ENCODE results near the gene SLC25A22.

SLC25A22 gene

DNA sequence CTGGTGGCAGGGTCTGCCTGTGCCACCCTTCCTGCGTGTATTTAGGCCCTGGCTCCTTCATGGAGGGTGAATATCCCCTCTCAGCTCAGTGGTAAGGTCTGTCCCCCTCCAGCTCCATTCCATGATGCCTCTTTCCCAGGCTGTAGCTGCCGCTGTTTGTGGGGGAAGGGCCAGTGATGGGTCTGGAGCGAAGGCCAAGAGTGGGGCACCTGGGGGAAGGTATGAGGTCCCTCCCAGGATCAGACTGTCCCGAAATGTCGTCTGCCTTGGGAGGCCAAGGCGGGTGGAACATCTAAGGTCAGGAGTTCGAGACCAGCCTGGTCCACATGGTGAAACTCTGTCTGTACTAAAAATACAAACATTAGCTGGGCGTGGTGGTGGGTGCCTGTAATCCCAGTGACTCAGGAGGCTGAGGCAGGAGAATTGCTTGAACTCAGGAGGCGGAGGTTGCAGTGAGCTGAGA is 35.8 kb upstream of the SLC25A22 start:
- DNase-seq, result no peak

DNA sequence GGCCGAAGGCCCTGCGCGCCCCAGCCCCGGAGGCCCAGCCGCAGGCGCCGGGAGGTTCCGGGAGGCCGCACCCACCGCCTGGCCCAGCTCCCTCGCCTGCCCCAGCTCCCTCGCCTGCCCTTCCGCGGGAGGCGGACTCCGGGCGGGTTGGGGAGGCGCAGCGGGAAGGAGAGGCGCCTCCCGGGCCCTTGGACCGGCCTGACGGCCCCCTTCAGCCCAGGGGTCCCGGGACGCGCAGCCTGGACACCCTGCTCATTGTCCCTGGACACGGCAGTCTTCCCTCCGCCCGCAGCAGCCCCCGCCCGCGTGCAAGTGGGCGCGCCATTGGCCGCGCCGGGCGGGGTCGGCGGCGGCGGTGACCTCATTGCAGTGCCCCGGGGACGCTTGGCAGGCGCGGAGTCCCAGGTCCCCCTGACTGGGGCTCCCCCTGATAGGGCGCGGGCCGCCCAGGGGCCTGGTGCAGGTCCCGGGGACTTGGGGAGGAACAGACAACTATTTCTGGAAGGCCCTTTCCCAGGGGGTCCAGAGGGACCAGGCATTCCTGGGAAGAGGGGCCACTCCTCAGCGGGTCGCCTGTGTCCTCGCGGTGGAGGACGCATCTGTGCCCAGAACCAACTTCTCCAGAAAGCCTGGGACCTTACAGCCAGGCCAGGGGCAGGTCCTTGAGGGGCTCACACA is 35.2 kb upstream of the SLC25A22 start:
- peak; percentile 62 for DNase-seq

- DNase-seq, result peak; percentile 73
Observed at GRCh38 chr11:832529-833113, 34.5 kb upstream of the SLC25A22 start, which contains the start of gene CD151. Gene CD151 (plus strand): TSS chr11:832952. CDS start chr11:836070, 3,118 bp downstream.

DNA sequence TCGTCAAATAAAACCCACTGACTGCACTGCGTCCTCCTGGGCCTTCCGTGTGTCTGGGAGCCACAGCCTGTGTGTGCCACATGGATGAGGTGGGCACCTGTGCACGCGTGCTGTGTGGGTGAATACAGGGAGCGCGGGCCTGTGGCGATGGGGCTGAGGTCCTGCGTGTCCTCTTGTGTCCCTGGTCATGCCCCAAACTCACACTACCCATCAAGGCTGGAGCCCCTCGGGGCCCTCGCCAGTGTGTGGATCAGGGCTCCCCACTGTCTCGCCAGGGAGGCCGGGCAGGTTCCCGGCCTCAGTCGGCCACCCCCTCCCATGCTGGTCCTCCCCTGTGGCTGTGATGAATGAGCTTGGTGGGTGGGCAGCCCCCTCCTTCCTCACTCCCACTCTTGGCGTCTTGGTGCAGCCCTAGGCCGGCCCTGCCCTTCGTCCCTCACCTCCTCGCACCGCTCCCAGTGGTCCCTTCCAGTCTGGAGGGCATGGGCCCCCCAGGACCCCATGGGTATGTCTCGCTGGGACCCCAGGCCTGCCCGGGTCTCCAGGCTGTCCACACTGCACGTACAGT is 34.0 kb upstream of the SLC25A22 start:
- DNase-seq, result no peak

GRCh38 chr11:831118-831864 is 33.2 kb upstream of the SLC25A22 start:
- peak; percentile 53 for DNase-seq

DNA sequence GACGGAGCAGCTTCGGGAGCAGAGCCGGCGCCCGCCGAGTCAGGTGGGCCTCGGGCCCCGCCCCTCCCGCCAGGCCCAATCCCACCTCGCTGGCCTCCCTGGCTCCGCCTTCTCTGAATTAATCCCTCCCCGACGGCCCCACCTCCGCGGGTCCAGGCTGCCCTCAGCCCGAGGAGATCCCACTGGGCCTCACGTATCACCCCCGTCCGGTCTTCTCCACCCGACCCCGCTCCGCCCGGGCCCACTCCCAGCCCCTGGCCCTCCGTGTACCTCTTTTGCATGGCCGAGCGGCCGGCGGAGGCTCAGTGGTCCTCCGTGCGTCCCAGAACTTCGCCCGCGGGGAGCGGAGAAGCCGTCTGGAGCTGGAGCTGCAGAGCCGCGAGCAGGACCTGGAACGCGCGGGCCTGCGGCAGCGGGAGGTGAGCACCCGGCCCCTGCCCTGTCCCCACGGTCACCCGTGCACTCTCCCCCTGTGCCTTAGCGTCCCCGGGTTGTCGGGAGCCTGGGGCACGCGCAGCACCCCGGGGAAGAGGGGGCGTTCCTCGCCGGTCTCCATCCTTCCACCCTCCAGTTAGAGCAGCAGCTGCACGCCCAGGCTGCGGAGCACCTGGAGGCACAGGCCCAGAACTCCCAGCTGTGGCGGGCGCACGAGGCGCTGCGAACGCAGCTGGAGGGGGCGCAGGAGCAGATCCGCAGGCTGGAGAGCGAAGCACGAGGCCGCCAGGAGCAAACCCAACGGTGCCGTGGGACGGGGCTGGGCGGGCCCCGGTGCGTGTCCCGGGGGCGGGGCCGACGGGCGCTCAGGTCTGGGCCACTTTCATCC is 32.4 kb upstream of the SLC25A22 start:
- peak; percentile 72 for DNase-seq

DNA sequence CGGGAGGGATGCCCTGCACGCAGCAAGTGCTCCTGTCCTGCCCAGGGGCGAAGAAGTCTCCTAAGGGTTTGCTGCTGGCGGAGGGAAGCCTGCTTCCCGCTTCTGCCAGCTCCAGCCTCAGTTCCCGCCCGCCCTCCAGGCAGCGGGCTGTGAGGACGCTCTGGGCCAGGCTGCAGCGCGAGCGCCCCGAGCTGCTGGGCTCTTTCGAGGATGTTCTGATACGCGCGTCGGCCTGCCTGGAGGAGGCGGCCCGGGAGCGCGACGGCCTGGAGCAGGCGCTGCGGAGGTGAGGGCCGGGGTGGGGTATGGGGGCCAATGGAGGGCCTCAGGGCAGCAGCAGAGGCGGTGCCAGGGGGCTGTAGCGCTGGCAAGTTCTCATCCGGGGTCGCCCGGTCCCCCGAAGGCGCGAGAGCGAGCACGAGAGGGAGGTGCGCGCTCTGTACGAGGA is 31.8 kb upstream of the SLC25A22 start:
- DNase-seq, result no peak

DNA sequence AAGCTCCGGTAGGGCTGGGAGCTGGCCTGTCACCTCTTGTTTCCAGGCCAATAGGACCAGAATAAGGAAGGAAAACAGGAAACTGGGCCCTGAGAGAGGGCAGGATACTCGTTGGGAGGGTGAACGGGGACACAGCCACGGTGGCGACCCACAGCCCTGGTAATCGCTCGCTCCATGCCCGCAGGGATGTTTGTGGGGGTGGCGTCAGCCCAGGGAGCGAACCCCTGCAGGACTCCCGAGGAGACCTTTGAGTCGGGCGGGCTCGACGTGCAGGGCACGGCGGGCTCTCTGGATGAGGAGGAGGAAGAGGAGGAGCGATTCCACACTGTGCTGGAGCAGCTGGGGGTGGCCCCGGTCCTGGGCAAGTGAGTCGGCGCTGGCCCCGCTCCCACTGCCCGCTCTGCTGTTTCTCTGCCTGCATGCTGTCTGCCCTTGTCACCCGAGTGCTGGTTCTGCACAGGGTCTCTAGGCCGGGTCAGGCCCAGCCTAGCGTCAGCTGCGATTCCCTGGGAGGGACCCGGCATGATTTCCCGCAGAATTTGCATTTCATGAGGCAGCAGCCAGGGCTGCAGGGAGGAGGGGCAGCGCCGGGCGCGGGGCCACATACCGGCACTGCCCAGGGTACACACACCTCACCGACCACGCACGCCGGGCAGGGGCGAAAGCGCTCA is 31.2 kb upstream of the SLC25A22 start:
- no peak for DNase-seq

DNA sequence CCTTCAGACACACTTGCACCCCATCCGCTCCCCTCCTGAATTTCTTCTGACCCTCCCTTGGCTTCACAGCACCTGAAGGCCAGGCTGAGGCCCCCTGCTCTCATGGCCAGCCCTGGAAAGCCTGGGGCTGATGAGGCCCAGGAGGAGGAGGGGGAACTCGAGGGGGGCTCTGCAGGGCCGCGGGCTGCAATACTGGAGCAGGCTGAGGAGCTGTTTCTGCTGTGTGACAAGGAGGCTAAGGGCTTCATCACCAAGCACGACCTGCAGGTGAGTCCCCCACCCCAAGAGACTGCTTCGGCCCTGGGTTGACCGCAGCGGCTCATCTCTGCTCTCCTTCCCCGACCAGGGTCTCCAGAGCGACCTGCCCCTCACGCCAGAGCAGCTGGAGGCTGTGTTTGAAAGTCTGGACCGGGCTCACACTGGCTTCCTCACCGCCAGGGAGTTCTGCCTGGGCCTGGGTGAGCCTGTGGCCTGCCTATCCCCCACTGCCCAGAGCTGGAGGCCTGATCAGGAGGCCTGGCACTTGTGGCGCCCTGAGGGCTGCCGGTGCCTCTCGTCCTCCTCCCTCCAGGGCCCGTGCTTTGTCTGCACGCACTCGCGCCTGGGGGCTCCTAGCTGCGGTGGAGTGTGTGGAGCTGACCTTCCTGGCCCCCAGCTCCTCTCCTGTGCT is 30.6 kb upstream of the SLC25A22 start:
- DNase-seq, result no peak

GRCh38 chr11:827897-828192 is 29.8 kb upstream of the SLC25A22 start, which contains the start of gene CRACR2B:
Gene CRACR2B (plus strand): TSS chr11:827919. CDS start chr11:828608, 689 bp downstream.
- DNase-seq, result no peak

- DNase-seq, result no peak
Observed at GRCh38 chr11:827146-827896, 29.2 kb upstream of the SLC25A22 start.

DNA sequence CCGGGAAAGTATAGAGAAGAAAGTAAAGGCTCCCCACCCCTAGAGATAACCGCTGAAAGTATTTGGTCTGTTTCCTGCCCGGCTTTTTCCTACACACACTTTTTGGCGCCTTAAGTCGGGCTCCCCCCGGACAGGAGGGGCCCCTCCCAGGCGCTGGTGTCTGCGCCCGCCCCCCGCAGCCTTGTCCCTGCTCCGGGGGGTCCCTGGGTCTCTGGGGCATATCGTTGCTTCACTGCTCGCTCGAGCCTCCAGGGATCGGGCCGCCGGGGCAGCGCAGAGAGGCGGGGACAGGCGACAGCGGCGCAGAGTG is 28.7 kb upstream of the SLC25A22 start:
- DNase-seq, result no peak

DNA sequence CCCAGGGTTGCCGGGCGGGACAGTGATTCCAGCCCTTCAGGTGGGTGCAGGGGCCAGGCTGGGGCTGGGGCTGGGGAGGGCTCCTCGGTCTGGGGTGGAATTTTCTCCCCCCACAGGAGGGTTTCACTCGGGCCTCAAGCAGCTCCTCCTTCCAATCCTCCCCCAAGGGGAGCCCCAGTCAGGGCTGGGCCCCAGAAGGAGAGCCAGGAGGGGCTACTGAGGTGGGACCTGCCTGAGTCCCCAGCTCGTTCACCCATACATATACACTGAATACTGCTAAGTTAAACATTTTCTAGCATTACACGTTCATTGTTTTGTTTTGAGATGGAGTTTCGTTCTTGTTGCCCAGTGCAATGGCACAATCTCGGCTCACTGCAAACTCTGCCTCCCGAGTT is 28.1 kb upstream of the SLC25A22 start:
- no peak for DNase-seq

- no peak for DNase-seq
Observed at GRCh38 chr11:825366-826226, 27.5 kb upstream of the SLC25A22 start.

- DNase-seq, result no peak
Observed at GRCh38 chr11:824942-825341, 26.9 kb upstream of the SLC25A22 start.

DNA sequence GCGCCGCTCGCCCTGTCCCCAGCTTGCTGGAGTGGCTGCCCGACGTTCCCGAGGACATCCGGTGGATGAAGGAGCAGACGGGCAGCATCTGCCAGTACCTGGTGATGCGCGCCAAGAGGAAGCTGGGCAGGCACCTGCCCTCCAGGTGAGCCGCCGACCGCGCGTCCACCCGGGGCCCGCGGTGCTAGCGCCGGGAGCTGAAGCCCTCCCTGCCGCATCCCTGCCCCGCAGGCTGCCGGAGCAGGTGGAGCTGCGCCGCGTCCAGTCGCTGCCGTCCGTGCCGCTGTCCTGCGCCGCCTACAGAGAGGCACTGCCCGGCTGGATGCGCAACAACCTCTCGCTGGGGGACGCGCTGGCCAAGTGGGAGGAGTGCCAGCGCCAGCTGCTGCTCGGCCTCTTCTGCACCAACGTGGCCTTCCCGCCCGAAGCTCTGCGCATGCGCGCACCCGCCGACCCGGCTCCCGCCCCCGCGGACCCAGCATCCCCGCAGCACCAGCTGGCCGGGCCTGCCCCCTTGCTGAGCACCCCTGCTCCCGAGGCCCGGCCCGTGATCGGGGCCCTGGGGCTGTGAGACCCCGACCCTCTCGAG is 26.3 kb upstream of the SLC25A22 start:
- no peak for DNase-seq

- DNase-seq, result no peak
Observed at GRCh38 chr11:823441-824291, 25.6 kb upstream of the SLC25A22 start.

- no peak for DNase-seq
Observed at GRCh38 chr11:821512-822371, 23.7 kb upstream of the SLC25A22 start.
